HG02798 (cell line): ENCODE data around the gene SOCS2.
"Not testable (repeated sequence)": the region's sequence is repeated elsewhere in the genome, so short reads cannot be mapped to it uniquely, and the experiment has no call there.

Experiments used
- ATAC-seq: cut with Tn5 transposase; IDR thresholded peaks from one replicate; pipeline ENCODE4 v1.9.1; 2021; ENCODE audit warnings: mild to moderate bottlenecking; ENCODE audit not compliant: unreplicated experiment, poor library complexity

SOCS2 gene

DNA sequence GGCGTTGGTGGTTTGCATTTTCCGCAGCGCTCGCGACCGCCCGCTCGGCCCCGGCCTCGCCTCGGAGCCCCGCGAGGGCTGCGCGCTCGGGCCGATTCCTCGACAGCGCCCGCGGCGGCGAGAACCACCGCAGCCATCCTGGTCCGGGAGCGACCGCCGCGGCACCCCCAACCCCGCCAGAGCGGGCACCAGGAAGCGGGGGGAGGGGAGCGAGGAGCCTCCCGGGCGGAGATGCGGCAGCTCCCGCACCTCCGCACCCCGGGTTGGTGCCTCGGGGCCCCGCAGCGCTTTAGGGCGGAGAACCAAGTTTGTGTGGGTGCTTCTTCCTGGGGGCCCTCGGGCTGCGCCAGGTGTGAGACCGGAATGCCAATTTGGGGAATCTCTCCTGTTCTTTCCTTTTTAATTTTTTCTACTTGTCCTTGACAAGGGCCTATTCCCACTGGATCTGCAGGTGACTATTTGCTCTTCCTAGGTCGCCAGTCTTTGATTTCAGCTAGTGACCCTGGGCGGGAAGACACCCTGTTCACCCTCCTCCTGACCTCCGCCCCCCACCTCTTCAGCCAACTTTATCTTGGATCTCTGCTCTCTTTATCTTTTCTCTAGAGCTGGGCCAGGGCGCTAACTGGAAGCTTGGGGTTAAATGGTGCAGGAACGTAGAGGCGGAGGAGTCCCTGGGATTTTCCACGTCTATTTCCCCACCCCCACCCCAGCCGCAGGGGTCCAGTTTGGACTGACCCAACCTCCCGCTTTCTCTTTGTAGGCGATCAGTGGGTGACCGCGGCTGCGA lies at the start of gene SOCS2:
Gene SOCS2, plus strand, starts transcription at position 751 of the 787 bp plus-strand sequence. CDS start 223 bp downstream, outside the sequence.
- no peak for ATAC-seq

DNA sequence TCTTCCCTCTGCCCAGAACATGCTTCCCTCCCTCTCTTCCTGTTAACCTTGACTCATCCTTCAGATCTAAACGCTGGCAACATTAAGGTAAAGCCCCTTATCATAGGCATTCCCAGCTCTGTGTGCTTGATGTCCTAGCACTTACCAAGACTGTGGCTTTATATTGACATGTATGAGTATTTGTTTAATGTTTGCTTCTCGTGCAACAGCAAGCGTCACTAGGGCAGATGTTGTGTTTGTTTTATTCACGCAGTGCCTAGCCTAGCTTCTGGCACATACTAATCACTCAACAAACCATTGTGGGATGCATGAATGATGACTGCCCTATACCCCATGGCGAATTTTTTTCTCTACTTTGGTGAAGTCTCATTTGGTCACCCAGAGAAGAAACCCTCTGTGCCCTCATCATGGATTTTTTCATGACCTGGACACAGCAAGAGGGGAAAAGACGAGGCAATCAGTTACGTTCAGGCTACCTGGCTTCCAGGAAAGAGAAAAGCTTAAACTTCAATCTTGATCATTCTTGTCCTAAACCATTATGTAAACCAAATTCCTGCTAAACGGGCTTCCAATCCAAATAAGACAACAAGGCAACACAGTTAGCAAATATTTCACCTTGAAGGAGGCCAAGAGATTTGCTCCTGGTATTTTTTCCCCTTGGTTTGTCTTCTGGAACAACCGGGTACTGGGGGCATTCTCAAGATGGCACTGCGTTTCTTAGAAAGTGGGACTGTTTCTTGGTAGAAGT lies 47.9 kb upstream of the SOCS2 start:
- ATAC-seq = no peak

- ATAC-seq = no peak
Observed at GRCh38 chr12:93526786-93527428, 45.6 kb upstream of the SOCS2 start.

- ATAC-seq = no peak
Observed at GRCh38 chr12:93530358-93530757, 42.1 kb upstream of the SOCS2 start.

GRCh38 chr12:93533310-93533709 lies 39.2 kb upstream of the SOCS2 start:
- ATAC-seq = no peak

- peak; percentile 27 for ATAC-seq
Observed at GRCh38 chr12:93536111-93536765, 36.2 kb upstream of the SOCS2 start.

GRCh38 chr12:93536766-93537488 lies 35.5 kb upstream of the SOCS2 start:
- ATAC-seq = peak; percentile 70

GRCh38 chr12:93537769-93538168 lies 34.7 kb upstream of the SOCS2 start:
- no peak for ATAC-seq

DNA sequence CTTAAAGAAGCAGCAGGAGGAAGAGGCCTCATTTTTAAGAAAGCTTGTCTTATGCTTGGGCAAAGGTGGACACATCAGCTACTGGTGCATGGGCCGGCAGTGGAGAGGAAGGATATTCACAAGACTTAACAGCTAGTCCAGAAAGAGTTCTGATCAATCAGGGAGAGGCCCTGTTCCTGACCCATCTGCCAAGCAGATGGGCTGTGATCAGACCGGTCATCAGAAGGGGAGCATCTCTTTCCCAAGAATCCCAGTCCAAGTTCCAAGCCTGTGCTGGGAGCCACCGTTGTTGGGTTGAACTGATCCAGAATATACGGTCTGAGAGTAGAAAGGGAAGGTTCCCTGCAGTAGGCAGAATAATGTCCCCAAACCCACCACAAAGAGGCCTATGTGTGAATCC lies 32.7 kb upstream of the SOCS2 start:
- ATAC-seq = no peak

DNA sequence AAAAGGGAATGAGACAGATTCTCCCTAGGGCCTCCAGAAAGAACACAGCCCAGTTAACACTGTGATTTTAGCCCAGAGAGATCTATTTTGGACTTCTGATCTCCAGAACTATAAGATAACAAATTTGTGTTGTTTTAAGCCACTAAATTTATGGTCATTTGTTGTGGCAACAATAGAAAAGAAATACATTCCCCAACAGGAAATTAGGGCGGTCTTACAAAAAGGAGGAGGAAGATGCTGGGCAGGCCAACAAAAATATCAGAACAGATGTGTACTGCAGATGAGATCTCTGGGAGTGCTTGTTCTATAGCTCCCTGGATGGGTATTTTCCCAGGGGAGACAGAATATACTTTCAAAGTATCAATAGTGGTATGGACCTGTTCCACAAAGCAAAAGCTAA lies 32.0 kb upstream of the SOCS2 start:
- no peak for ATAC-seq

DNA sequence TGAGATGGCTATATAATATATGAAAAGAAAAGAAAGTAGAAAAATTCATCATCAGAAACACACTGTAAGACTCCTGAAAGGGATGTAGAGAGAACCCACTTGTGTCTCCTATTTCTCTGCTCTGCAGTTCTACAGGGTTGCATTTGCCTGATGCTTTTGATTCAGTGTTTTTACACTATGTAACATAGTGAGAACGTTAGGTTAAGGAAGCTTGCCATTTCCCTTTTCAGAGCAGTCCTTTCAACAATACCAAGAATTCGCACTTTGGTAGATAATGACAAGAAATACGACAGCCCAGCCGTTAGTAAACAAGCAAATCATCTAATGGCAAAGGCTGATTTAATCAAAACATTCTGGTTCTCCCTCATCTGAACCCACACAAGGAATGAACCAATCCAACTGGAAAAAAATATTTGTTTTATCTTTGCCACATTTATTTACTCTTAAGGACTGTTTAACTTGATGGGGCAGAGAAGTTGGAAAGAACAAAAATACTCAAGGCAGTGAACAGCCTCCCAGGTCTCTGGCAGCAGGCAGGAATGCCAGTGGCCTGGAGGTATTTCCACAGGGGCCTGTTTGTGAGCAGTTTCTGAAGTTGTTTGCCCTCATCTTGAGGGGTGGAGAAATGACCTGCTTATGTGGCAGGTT lies 30.8 kb upstream of the SOCS2 start:
- ATAC-seq = no peak

GRCh38 chr12:93547778-93548177 lies 24.7 kb upstream of the SOCS2 start:
- no peak for ATAC-seq

GRCh38 chr12:93549174-93549573 lies 23.3 kb upstream of the SOCS2 start:
- no peak for ATAC-seq

- ATAC-seq = no peak
Observed at GRCh38 chr12:93550748-93551611, 21.5 kb upstream of the SOCS2 start.

DNA sequence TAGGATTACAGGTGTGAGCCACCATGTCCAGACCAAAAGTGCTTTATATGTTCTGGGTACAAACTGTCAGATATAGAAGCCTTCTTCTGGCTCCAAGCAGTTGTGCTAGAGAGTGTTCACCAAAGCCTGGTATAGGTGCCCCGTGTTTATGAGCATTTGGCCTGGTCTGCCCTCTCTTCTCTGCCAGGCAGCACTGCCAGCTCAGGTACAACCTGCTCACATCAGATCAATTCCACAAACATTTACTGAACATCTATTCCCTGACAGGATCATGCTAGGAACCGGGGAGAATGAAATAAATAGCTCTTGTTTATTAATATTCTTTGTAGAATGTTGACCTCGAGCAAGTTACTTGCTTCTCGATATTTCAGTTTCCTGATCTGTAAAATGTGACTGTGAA lies 20.0 kb upstream of the SOCS2 start:
- ATAC-seq = no peak

GRCh38 chr12:93557879-93558278 lies 14.6 kb upstream of the SOCS2 start:
- not testable (repeated sequence) for ATAC-seq

DNA sequence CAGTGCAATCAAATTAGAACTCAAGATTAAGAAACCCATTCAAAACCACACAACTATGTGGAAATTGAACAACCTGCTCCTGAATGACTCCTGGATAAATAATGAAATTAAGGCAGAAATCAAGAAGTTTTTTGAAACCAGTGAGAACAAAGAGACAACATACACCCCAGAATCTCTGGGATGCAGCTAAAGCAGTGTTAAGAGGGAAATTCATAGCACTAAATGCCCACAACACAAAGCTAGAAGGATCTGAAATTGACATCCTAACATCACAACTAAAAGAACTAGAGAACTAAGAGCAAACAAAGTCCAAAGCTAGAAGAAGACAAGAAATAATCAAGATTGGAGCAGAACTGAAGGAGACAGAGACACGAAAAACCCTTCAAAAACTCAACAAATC lies 13.8 kb upstream of the SOCS2 start:
- ATAC-seq = not testable (repeated sequence)

DNA sequence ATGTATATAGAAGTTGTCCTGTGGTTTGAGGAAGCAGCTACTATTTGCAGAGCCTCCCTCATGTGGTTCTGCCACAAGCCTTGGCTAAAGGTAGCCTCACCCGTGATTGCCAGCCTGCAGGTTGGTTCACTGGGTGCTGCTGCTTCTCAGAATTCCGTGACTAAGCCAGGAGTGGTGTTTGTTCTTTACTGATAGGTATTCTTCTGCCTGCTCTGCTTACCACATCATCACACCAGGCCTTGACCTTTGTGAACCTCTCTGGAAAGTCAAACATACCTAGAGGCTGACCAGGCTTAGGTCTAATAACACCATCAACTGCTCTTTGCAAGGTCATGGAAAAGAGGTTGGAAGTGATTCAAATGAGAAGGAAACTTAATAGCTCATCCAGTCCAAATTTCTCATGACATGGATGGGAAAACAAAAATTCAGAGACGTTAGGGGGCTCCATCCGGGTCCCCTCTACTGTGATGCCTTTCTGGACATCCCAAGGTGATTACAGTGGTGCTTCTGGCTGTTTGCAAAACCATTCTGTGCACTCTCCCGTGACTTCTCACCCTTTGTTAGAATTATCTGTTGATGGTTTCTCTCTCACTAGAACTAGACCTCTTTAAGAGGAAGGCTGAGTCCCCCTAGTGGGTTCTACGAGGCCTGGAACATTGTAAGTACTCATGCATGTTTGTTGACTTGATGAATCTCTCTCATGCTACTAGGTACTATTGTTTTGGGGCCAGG lies 8.5 kb upstream of the SOCS2 start:
- no peak for ATAC-seq
